ENCODE results near the gene SGCD.

The SGCD gene

DNA sequence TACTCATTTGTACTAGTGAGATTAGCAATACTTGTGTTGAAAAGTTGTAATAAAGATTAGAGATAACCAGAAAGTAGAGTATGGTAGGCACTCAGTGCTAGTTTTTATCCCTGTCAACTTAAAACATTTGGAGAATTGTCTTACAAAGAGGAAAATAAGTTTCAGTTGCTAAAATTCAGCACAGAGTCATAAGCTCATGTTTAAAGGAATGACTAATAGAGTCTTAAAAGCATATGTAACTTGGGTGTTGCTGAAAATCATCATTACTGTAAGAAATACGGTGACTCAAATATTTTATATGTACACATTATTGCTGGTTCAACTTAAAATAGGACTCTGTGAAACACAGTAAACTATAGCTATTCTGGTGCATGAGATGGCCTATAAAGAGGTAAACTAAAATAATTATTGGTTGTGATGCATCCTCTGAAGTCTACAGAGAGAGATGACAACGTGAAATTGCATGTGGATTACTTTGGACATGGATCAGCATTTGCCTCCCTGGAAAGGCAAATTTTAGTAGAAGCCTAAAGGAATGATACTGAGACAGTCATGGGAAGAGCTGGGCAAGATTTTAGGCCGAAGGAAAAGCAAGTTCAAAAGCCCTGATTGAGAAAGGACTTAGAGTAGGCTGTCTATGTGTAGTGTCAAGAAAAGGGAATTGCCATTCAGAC, 34.6 kb downstream of the SGCD start:
- H3K27ac ChIP-seq, result no peak overlapping the region

DNA sequence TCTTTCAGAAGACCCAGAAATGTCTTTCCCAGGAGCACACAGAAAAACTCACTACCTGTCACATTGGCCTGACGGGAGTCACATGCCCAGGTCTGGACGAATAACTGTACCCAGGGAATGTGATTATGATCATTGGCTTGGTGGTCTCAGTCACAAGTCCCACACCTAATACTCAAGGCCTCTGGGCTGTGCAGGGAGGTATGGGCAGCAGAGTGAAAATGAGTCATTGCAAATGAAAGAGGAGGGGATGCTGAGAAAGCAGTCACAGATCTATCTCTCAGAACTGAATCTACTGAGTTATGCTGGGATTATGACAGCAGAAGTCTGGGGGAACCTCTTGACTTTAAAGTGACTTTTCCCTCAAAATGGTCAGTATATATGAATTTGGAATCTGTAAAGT, 36.9 kb downstream of the SGCD start:
- no peak overlapping the region for H3K27ac ChIP-seq
- TF ChIP-seq, protein P1, sequence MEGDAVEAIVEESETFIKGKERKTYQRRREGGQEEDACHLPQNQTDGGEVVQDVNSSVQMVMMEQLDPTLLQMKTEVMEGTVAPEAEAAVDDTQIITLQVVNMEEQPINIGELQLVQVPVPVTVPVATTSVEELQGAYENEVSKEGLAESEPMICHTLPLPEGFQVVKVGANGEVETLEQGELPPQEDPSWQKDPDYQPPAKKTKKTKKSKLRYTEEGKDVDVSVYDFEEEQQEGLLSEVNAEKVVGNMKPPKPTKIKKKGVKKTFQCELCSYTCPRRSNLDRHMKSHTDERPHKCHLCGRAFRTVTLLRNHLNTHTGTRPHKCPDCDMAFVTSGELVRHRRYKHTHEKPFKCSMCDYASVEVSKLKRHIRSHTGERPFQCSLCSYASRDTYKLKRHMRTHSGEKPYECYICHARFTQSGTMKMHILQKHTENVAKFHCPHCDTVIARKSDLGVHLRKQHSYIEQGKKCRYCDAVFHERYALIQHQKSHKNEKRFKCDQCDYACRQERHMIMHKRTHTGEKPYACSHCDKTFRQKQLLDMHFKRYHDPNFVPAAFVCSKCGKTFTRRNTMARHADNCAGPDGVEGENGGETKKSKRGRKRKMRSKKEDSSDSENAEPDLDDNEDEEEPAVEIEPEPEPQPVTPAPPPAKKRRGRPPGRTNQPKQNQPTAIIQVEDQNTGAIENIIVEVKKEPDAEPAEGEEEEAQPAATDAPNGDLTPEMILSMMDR (IDR thresholded peaks at IDR 0.05), result no peak

More for the DNA sequence above, 34.6 kb downstream of the SGCD start:
- Histone ChIP-seq H3K9me3 (no peaks in the 10 kb centered on the region), H3K27me3 (no peaks in the 10 kb centered on the region), H3K4me3 (ENCODE audit: low read depth in 1 of 2, low read length in 1 of 2) (no peak overlapping the region), H3K36me3 (no peaks in the 10 kb centered on the region), H3K4me1 (ENCODE audit: control insufficient read depth in 1 of 2, insufficient read depth in 1 of 2, low read depth in 1 of 2, low read length in 1 of 2) (no peaks in the 10 kb centered on the region)
- TF ChIP-seq, protein P1 (IDR thresholded peaks at IDR 0.05), result no peak

DNA sequence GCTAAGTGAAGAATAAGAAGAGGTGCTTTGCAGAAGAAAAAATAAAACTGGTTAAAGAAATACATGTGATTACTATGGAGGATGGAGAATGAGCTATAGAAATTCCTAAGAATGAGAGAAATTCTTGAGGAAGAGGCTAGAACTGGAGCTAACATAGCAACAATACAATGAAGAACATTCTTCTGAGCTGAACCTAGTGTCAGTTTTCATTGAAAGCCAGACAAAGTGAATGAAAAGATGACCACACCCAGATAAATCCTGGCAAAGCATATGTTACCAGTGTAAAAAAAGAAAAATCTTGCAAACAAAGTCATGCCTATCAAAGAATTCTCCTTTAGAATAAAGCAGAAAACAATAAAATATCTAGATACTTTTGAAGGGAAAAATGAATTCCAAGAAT, 39.6 kb downstream of the SGCD start:
- H3K36me3 ChIP-seq, result no peaks in the 10 kb centered on the region
- H3K4me1 ChIP-seq (ENCODE audit: control insufficient read depth in 1 of 2, insufficient read depth in 1 of 2, low read depth in 1 of 2, low read length in 1 of 2), result no peaks in the 10 kb centered on the region
- no peak overlapping the region for H3K27ac ChIP-seq
- no peaks in the 10 kb centered on the region for H3K9me3 ChIP-seq
- no peak overlapping the region for H3K4me3 ChIP-seq (ENCODE audit: low read depth in 1 of 2, low read length in 1 of 2)
- TF ChIP-seq, protein P1 (IDR thresholded peaks at IDR 0.05), result no peak
- no peaks in the 10 kb centered on the region for H3K27me3 ChIP-seq

More for the DNA sequence above, 36.9 kb downstream of the SGCD start:
- no peaks in the 10 kb centered on the region for H3K27me3 ChIP-seq
- no peaks in the 10 kb centered on the region for H3K4me1 ChIP-seq (ENCODE audit: control insufficient read depth in 1 of 2, insufficient read depth in 1 of 2, low read depth in 1 of 2, low read length in 1 of 2)
- H3K4me3 ChIP-seq (ENCODE audit: low read depth in 1 of 2, low read length in 1 of 2), result no peak overlapping the region
- no peaks in the 10 kb centered on the region for H3K9me3 ChIP-seq
- H3K36me3 ChIP-seq, result no peaks in the 10 kb centered on the region

DNA sequence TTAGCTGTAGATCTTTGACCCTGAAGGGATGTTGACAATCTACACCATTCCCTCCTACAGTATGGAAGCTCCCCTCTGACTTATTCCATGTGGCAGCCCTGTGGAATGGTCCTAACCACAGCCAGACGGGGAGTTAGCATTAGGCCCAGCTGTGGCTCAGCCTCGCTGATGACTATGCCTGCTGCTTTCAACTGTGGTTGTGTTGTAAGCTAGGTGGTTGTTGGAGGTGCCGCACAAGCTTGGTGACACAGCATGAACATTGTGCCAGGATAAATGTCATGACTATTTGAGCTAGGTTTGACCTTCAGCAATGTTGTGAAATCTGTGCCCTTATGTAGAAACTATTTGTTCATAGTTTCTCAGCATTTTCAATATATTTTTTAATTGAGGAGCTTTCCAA, 40.6 kb downstream of the SGCD start:
- TF ChIP-seq, protein P1 (IDR thresholded peaks at IDR 0.05), result no peak
- no peak overlapping the region for H3K4me3 ChIP-seq (ENCODE audit: low read depth in 1 of 2, low read length in 1 of 2)
- H3K27me3 ChIP-seq, result no peaks in the 10 kb centered on the region
- no peaks in the 10 kb centered on the region for H3K36me3 ChIP-seq
- no peaks in the 10 kb centered on the region for H3K9me3 ChIP-seq
- no peak overlapping the region for H3K27ac ChIP-seq
- H3K4me1 ChIP-seq (ENCODE audit: control insufficient read depth in 1 of 2, insufficient read depth in 1 of 2, low read depth in 1 of 2, low read length in 1 of 2), result no peaks in the 10 kb centered on the region

DNA sequence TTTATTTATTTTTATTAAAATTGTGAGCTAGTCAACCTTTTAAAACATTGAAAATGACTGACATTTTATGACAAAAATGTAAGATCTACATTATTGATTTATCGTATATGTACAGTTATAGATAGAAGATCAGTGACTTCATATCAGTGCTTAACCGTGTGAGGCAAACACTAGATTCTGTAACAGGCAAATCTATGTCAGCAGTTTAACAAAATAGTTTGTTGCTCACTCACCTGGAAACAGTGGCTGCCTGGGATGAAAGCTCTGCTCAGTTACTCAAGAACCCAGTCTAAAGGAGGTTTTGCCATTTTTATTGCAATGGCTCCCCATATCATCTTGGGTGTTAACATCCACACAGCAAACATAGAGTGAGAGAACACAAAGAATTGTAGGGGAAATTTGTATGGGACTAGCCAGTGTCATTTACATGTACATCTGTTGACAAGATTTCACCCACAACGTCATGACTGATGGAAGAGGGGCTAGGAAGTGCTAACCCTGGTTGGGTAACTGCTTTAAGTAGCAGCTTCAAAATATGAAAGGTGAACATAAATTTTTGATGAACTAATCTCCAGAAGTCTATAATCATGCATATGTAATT, 49.0 kb downstream of the SGCD start:
- H3K36me3 ChIP-seq, result no peaks in the 10 kb centered on the region
- no peaks in the 10 kb centered on the region for H3K4me1 ChIP-seq (ENCODE audit: control insufficient read depth in 1 of 2, insufficient read depth in 1 of 2, low read depth in 1 of 2, low read length in 1 of 2)
- TF ChIP-seq, protein P1 (IDR thresholded peaks at IDR 0.05), result no peak
- no peaks in the 10 kb centered on the region for H3K9me3 ChIP-seq
- H3K4me3 ChIP-seq (ENCODE audit: low read depth in 1 of 2, low read length in 1 of 2), result no peak overlapping the region
- H3K27ac ChIP-seq, result no peak overlapping the region
- no peaks in the 10 kb centered on the region for H3K27me3 ChIP-seq

Data from neutrophil (primary cell).